H1 (cell line): Measurements from ENCODE around the gene WIPI1. TPM values are rescaled to one million over a fixed set of nuclear protein-coding genes. Genes with fewer than 3 reads are reported as not detected.

ENCODE experiments used
- CTCF ChIA-PET: fragments of 300-600 bp; sonication (Branson Sonifier 250); formaldehyde crosslinking; loops from one replicate; lab custom pipeline; 2021; ENCODE audit not compliant: partially characterized antibody; lab: Charles Lee
- POLR2A ChIA-PET: fragments of 300-600 bp; sonication (Branson Sonifier 250); formaldehyde crosslinking; loops from one replicate; lab custom pipeline; 2021; ENCODE audit warnings: inconsistent platforms; ENCODE audit not compliant: partially characterized antibody; lab: Charles Lee
- DNase-seq, 2 experiments: peaks; one replicate each; pipeline versions ENCODE4 v3.0.0 to v3.0.0-alpha.2; 2010 to 2022; ENCODE audit warnings: low spot score in 2 of 2, low read depth in 1 of 2, mixed read lengths in 1 of 2
- FAIRE-seq: peaks from 2 replicates; lab custom pipeline; 2011; peaks lifted over from hg19 to GRCh38; lab: Jason Lieb, UNC
- H2AFZ ChIP-seq: 2 replicates; pipeline ENCODE4 v1.8.1; 2012; ENCODE audit warnings: low read length, inconsistent platforms
- H2AK5ac ChIP-seq: 2 replicates; pipeline ENCODE4 v1.6.1; 2013; ENCODE audit warnings: low read depth, low read length
- H2BK120ac ChIP-seq: replicated peaks from 2 replicates; pipeline ENCODE3; 2013; ENCODE audit warnings: low read depth, low read length, inconsistent platforms
- H2BK12ac ChIP-seq: 2 replicates; pipeline ENCODE4 v1.6.1; 2013; ENCODE audit warnings: low read depth, low read length
- H2BK15ac ChIP-seq: 2 replicates; pipeline ENCODE4 v1.6.1; 2013; ENCODE audit warnings: low read length
- H2BK20ac ChIP-seq: 2 replicates; pipeline ENCODE4 v1.6.1; 2013; ENCODE audit warnings: low read length
- H2BK5ac ChIP-seq: 2 replicates; pipeline ENCODE4 v1.6.1; 2013; ENCODE audit warnings: low read depth, low read length
- H3K14ac ChIP-seq: 2 replicates; pipeline ENCODE4 v1.6.1; 2013; ENCODE audit warnings: inconsistent platforms; ENCODE audit not compliant: insufficient read length
- H3K18ac ChIP-seq: 2 replicates; pipeline ENCODE4 v1.6.1; 2013; ENCODE audit warnings: low read length; ENCODE audit errors: extremely low read depth
- H3K23ac ChIP-seq: 2 replicates; pipeline ENCODE4 v1.6.1; 2013; ENCODE audit warnings: inconsistent platforms; ENCODE audit not compliant: insufficient read length
- H3K23me2 ChIP-seq: 2 replicates; pipeline ENCODE4 v1.6.1; 2013; ENCODE audit warnings: low read depth, low read length
- H3K27ac ChIP-seq: 2 replicates; pipeline ENCODE4 v1.6.1; 2011; ENCODE audit warnings: low read depth, low read length, inconsistent platforms
- H3K27me3 ChIP-seq, 4 experiments: replicated peaks in 1 of 4; 1 replicate in 1 of 4; 2 replicates in 3 of 4; pipeline versions ENCODE4 v1.6.1 to v1.8.1; 2011 to 2013; ENCODE audit warnings: low read length in 3 of 4, mild to moderate bottlenecking in 3 of 4, inconsistent platforms in 2 of 4, mixed read lengths in 2 of 4, moderate library complexity in 1 of 4; ENCODE audit not compliant: control insufficient read depth in 3 of 4, insufficient read depth in 3 of 4; ENCODE audit errors: extremely low read depth in 1 of 4
- H3K36me3 ChIP-seq, 4 experiments: 2 replicates each; pipeline versions ENCODE4 v1.6.1 to v1.8.1; 2011 to 2013; ENCODE audit warnings: mild to moderate bottlenecking in 4 of 4, low read length in 3 of 4, moderate library complexity in 2 of 4, control low read depth in 1 of 4, inconsistent platforms in 1 of 4; ENCODE audit not compliant: insufficient read depth in 4 of 4, control insufficient read depth in 2 of 4
- H3K4ac ChIP-seq: replicated peaks from 2 replicates; pipeline ENCODE3; 2013; ENCODE audit warnings: low read length, low read depth, mixed read lengths, inconsistent platforms; ENCODE audit not compliant: insufficient read length
- H3K4me1 ChIP-seq, 4 experiments: replicated peaks in 1 of 4; 1 replicate in 1 of 4; 2 replicates in 3 of 4; pipeline versions ENCODE4 v1.6.1 to v1.8.1; 2011 to 2013; ENCODE audit warnings: low read length in 3 of 4, inconsistent platforms in 2 of 4, mixed read lengths in 1 of 4; ENCODE audit not compliant: insufficient read depth in 4 of 4, control insufficient read depth in 3 of 4
- H3K4me2 ChIP-seq, 2 experiments: 2 replicates each; pipeline versions ENCODE4 v1.6.1 to v1.8.1; 2011 to 2013; ENCODE audit warnings: low read depth in 2 of 2, low read length in 2 of 2, control low read depth in 1 of 2, inconsistent platforms in 1 of 2, mild to moderate bottlenecking in 1 of 2; ENCODE audit not compliant: insufficient read depth in 1 of 2
- H3K4me3 ChIP-seq, 4 experiments: fragments of 200-600, 300-600 bp in 1 of 4; sonication (generic), shearing (Covaris generic), sonication (Bioruptor Twin) in 1 of 4; 2 replicates each; pipeline versions ENCODE4 v1.5.1 to v1.8.1; 2011 to 2016; ENCODE audit warnings: low read length in 4 of 4, low read depth in 3 of 4, control low read depth in 2 of 4, inconsistent platforms in 2 of 4, mild to moderate bottlenecking in 2 of 4, mixed read lengths in 1 of 4, moderate library complexity in 1 of 4; ENCODE audit not compliant: insufficient read depth in 2 of 4; ENCODE audit errors: extremely low read depth in 1 of 4
- H3K56ac ChIP-seq: replicated peaks from 2 replicates; pipeline ENCODE3; 2013; ENCODE audit warnings: low read depth, mild to moderate bottlenecking, mixed read lengths, low read length, inconsistent platforms; ENCODE audit not compliant: insufficient read length
- H3K79me1 ChIP-seq: 2 replicates; pipeline ENCODE4 v1.6.1; 2013; ENCODE audit warnings: low read depth, low read length, control low read depth
- H3K79me2 ChIP-seq, 2 experiments: 2 replicates each; pipeline versions ENCODE4 v1.6.1 to v1.8.1; 2012 to 2013; ENCODE audit warnings: low read length in 2 of 2, mild to moderate bottlenecking in 2 of 2, inconsistent platforms in 1 of 2; ENCODE audit not compliant: insufficient read depth in 2 of 2, control insufficient read depth in 1 of 2
- H3K9ac ChIP-seq, 4 experiments: replicated peaks in 1 of 4; 1 replicate in 1 of 4; 2 replicates in 3 of 4; pipeline versions ENCODE4 v1.6.1 to v1.8.1; 2011 to 2013; ENCODE audit warnings: low read depth in 3 of 4, low read length in 3 of 4, control low read depth in 2 of 4, mild to moderate bottlenecking in 2 of 4, moderate library complexity in 2 of 4, inconsistent platforms in 1 of 4; ENCODE audit errors: extremely low read depth in 1 of 4
- H3K9me3 ChIP-seq, 2 experiments: 2 replicates each; pipeline versions ENCODE4 v1.6.1 to v1.8.1; 2012 to 2013; ENCODE audit warnings: mild to moderate bottlenecking in 2 of 2, moderate library complexity in 2 of 2, control low read depth in 1 of 2, inconsistent platforms in 1 of 2, low read depth in 1 of 2, low read length in 1 of 2, mixed read lengths in 1 of 2; ENCODE audit not compliant: insufficient read depth in 2 of 2
- H4K20me1 ChIP-seq, 2 experiments: replicated peaks in 1 of 2; 2 replicates each; pipeline versions ENCODE3 to v1.8.1; 2011 to 2013; ENCODE audit warnings: inconsistent platforms in 2 of 2, low read length in 2 of 2, mild to moderate bottlenecking in 1 of 2; ENCODE audit not compliant: insufficient read depth in 2 of 2, control insufficient read depth in 1 of 2
- H4K5ac ChIP-seq: 2 replicates; pipeline ENCODE4 v1.6.1; 2013; ENCODE audit warnings: low read length, low read depth, mixed read lengths, inconsistent platforms; ENCODE audit not compliant: insufficient read length
- H4K8ac ChIP-seq: 2 replicates; pipeline ENCODE4 v1.8.0; 2013; ENCODE audit warnings: mild to moderate bottlenecking, moderate library complexity, low read length, inconsistent platforms; ENCODE audit not compliant: insufficient read depth; ENCODE audit errors: extremely low read depth
- H4K91ac ChIP-seq: replicated peaks from 2 replicates; pipeline ENCODE3; 2013; ENCODE audit warnings: low read length, mixed read lengths, inconsistent platforms; ENCODE audit not compliant: insufficient read length
- ATF2 ChIP-seq: IDR thresholded peaks from 2 replicates; pipeline ENCODE4 v1.6.1; 2012; ENCODE audit warnings: low read length, inconsistent platforms
- CBX8 ChIP-seq: fragments of 300-800, 300-1000 bp; sonication (generic); IDR thresholded peaks from 2 replicates; pipeline ENCODE4 v1.7.1; 2016; ENCODE audit warnings: low read depth, low read length, borderline replicate concordance
- EGR1 ChIP-seq: IDR thresholded peaks from 2 replicates; pipeline ENCODE4 v1.6.1; 2011; ENCODE audit warnings: low read depth, low read length, borderline replicate concordance
- EP300 ChIP-seq, 2 experiments: IDR thresholded peaks; 1 replicate in 1 of 2; 2 replicates in 1 of 2; pipeline ENCODE4 v1.6.1; 2011 to 2012; ENCODE audit warnings: low read depth in 2 of 2, low read length in 2 of 2, mild to moderate bottlenecking in 2 of 2, borderline replicate concordance in 1 of 2, inconsistent platforms in 1 of 2, moderate library complexity in 1 of 2
- GABPA ChIP-seq: IDR thresholded peaks from 2 replicates; pipeline ENCODE4 v1.6.1; 2011; ENCODE audit warnings: mild to moderate bottlenecking, low read length, moderate library complexity, borderline replicate concordance; ENCODE audit not compliant: insufficient read depth
- GTF2F1 ChIP-seq: IDR thresholded peaks from 2 replicates; pipeline ENCODE4 v1.6.1; 2012; ENCODE audit warnings: low read depth, low read length, improper control_type of control experiment, borderline replicate concordance
- NRF1 ChIP-seq: IDR thresholded peaks from 2 replicates; pipeline ENCODE4 v1.6.1; 2011; ENCODE audit warnings: mild to moderate bottlenecking, low read depth, low read length, improper control_type of control experiment
- SP4 ChIP-seq: IDR thresholded peaks from 2 replicates; pipeline ENCODE4 v1.6.1; 2012; ENCODE audit warnings: low read length, inconsistent platforms
- TAF1 ChIP-seq: IDR thresholded peaks from 2 replicates; pipeline ENCODE4 v1.6.1; 2011; ENCODE audit warnings: mild to moderate bottlenecking, low read depth, low read length
- TCF12 ChIP-seq: IDR thresholded peaks from 2 replicates; pipeline ENCODE4 v1.6.1; 2011; ENCODE audit warnings: low read depth, mild to moderate bottlenecking, low read length
- USF2 ChIP-seq: IDR thresholded peaks from 2 replicates; pipeline ENCODE4 v1.6.1; 2011; ENCODE audit warnings: low read length, improper control_type of control experiment
- WGBS, 2 experiments: shearing (Covaris generic) in 1 of 2; methylation state at CpG; one replicate each; pipeline versions ENCODE4 v1.1.6 to v1.1.7; 2013 to 2015; ENCODE audit warnings: low lambda C conversion rate in 2 of 2, mixed read lengths in 2 of 2, inconsistent platforms in 1 of 2, low coverage in 1 of 2, missing lambda C conversion rate in 1 of 2; ENCODE audit not compliant: insufficient replicate concordance in 2 of 2, insufficient coverage in 1 of 2, insufficient read length in 1 of 2; ENCODE audit errors: extremely low coverage in 1 of 2, missing lambda C conversion rate in 1 of 2; 5-methylcytosine and 5-hydroxymethylcytosine counted together
- polyA plus RNA-seq, 7 experiments: library from polyadenylated mRNA; depleted of rRNA in 3 of 7; stranded (reverse) in 5 of 7; unstranded in 2 of 7; fragments of >200 nt in 5 of 7; fragments of 200-250 nt in 2 of 7; gene quantifications; 1 replicate in 5 of 7; 2 replicates in 1 of 7; 4 replicates in 1 of 7; pipeline versions ENCODE4 v1.2.1 to v1.2.3, GENCODE V29; 2011 to 2013; ENCODE audit warnings: missing spikeins in 2 of 7, mixed read lengths in 2 of 7
- total RNA-seq: library from RNA; stranded (reverse); fragmentation: NEBNext Ultra II Directional; extraction: Animal tissue kit (Norgen Biotek cat#: 25700); gene quantifications from 2 replicates; pipeline ENCODE4 v1.2.1, GENCODE V29; 2021

Gene WIPI1
- total and polyA plus RNA-seq, 2 of the 8 experiments (the other 6 are each of a cell fraction or from before 2014, with no cell fraction given) = 16.6 to 17.4 TPM

- H2BK12ac ChIP-seq = no peak overlapping the region
- no peak overlapping the region for H4K91ac ChIP-seq
- no peak overlapping the region for H4K5ac ChIP-seq
- H3K4me3 ChIP-seq = no peak overlapping the region
- no peaks in the 10 kb centered on the region for H3K36me3 ChIP-seq
- no peak overlapping the region for H3K4ac ChIP-seq
- H2BK20ac ChIP-seq = no peak overlapping the region
- H3K4me2 ChIP-seq = no peak overlapping the region
- H3K23me2 ChIP-seq = no peaks in the 10 kb centered on the region
- no peaks in the 10 kb centered on the region for H3K79me1 ChIP-seq
- no peaks in the 10 kb centered on the region for H3K79me2 ChIP-seq
- H3K27me3 ChIP-seq = no peaks in the 10 kb centered on the region
- H3K23ac ChIP-seq = no peak overlapping the region
- H3K9me3 ChIP-seq = no peaks in the 10 kb centered on the region
- no peak overlapping the region for H3K18ac ChIP-seq
- H4K20me1 ChIP-seq = no peaks in the 10 kb centered on the region
- H4K8ac ChIP-seq = no peak overlapping the region
- no peak overlapping the region for H3K56ac ChIP-seq
- no peak overlapping the region for H3K9ac ChIP-seq
- H3K14ac ChIP-seq = no peak overlapping the region
- 77% methylated on average over 1 of the region's 1 CpG; no CpG with 5 or more reads in 1 of the 2 experiments for WGBS, 2 experiments
- no peak for FAIRE-seq
- H2BK120ac ChIP-seq = peak overlapping the region; percentile 64
- no peak overlapping the region for H2BK15ac ChIP-seq
- H3K27ac ChIP-seq = no peak overlapping the region
- POLR2A ChIA-PET = no interaction called here
- CTCF ChIA-PET = no interaction called here
- DNase-seq = no peak
- H3K4me1 ChIP-seq = peaks cover 0 to 4% (median under 1%) of the 10 kb centered on the region in 4 experiments; a peak in 3 of 7 replicates
- H2AK5ac ChIP-seq = no peak overlapping the region
- no peak overlapping the region for H2AFZ ChIP-seq
- no peak overlapping the region for H2BK5ac ChIP-seq
- TF ChIP-seq TCF12 = no peak
- no peak for TF ChIP-seq ATF2
- no peak for TF ChIP-seq EGR1
- TF ChIP-seq TAF1 = no peak
- no peak for TF ChIP-seq CBX8
- TF ChIP-seq GTF2F1 = no peak
- no peak for TF ChIP-seq GABPA
- no peak for TF ChIP-seq USF2
- TF ChIP-seq EP300 (IDR thresholded peaks at IDR 0.05; ENCODE audit: borderline replicate concordance in 1 of 2, low read depth in 2 of 2, low read length in 2 of 2) = no peak
- TF ChIP-seq NRF1 = no peak
- no peak for TF ChIP-seq SP4
Observed at GRCh38 chr17:68505951-68506350, 48.7 kb upstream of the WIPI1 start.
